Small intestine (tissue), 7 donors: ENCODE results near the gene CDKN2C. TPM values are rescaled to one million over a fixed set of nuclear protein-coding genes. Genes with fewer than 3 reads are reported as not detected.
"Not testable (repeated sequence)": the region's sequence is repeated elsewhere in the genome, so short reads cannot be mapped to it uniquely, and the experiment has no call there.

Experiments
- DNase-seq, 2 donors: peaks; one replicate each; pipeline versions ENCODE4 v3.0.0 to v3.0.0-alpha.2; 2013
- FAIRE-seq: peaks from 2 replicates; lab custom pipeline; 2012; peaks lifted over from hg19 to GRCh38; lab: Jason Lieb, UNC
- H3K27ac ChIP-seq, 3 donors: one replicate each; pipeline ENCODE4 v1.5.1; 2013; ENCODE audit warnings: low read length in 2 of 3, mild to moderate bottlenecking in 2 of 3, control low read depth in 1 of 3, inconsistent platforms in 1 of 3, low read depth in 1 of 3, moderate library complexity in 1 of 3
- H3K27me3 ChIP-seq, 3 donors: one replicate each; pipeline ENCODE4 v1.6.1; 2013; ENCODE audit warnings: low read length in 3 of 3, inconsistent platforms in 1 of 3; ENCODE audit not compliant: control insufficient read depth in 3 of 3, insufficient read depth in 3 of 3
- H3K36me3 ChIP-seq, 3 donors: one replicate each; pipeline ENCODE4 v1.6.1; 2013; ENCODE audit warnings: low read length in 3 of 3, inconsistent platforms in 1 of 3, low read depth in 1 of 3, mild to moderate bottlenecking in 1 of 3, moderate library complexity in 1 of 3; ENCODE audit not compliant: control insufficient read depth in 3 of 3, insufficient read depth in 2 of 3
- H3K4me1 ChIP-seq, 3 donors: one replicate each; pipeline ENCODE4 v1.6.1; 2013; ENCODE audit warnings: low read length in 2 of 3, inconsistent platforms in 1 of 3, low read depth in 1 of 3, mild to moderate bottlenecking in 1 of 3, moderate library complexity in 1 of 3; ENCODE audit not compliant: control insufficient read depth in 3 of 3, insufficient read depth in 2 of 3
- H3K4me3 ChIP-seq, 3 donors: one replicate each; pipeline ENCODE4 v1.5.1; 2013; ENCODE audit warnings: low read length in 3 of 3, control low read depth in 1 of 3, inconsistent platforms in 1 of 3, low read depth in 1 of 3, mild to moderate bottlenecking in 1 of 3, moderate library complexity in 1 of 3
- H3K9me3 ChIP-seq, 2 donors: one replicate each; pipeline ENCODE4 v1.6.1; 2013; ENCODE audit warnings: low read depth in 1 of 2, low read length in 1 of 2; ENCODE audit not compliant: control insufficient read depth in 2 of 2, insufficient read depth in 1 of 2
- WGBS, 3 donors: extraction: QIAGEN DNeasy Blood & Tissue Kit; methylation state at CpG; one replicate each; pipeline ENCODE4 v1.1.7; 2013; 5-methylcytosine and 5-hydroxymethylcytosine counted together
- polyA plus RNA-seq, 4 donors: library from polyadenylated mRNA; stranded (reverse) in 3 of 4; unstranded in 1 of 4; fragments of 200-250 nt in 3 of 4; fragments of 120-200 nt in 1 of 4; gene quantifications; one replicate each; pipeline versions ENCODE4 v1.2.1 to v1.2.3, GENCODE V29; 2013
- donor health status: healthy with polysubstance abuse.
- donor health status: control.
- donor health status: control.
- donor health status: Bipolar disorder and iron deficiency.
- donor health status: healthy.

Gene CDKN2C
- polyA plus RNA-seq, 4 donors: 3.9 to 18.3 (median 13.8) TPM

- Histone ChIP-seq H3K27me3 (peaks cover 0 to 4% (median 0%) of the 10 kb centered on the region in 3 donors), H3K36me3 (no peaks in the 10 kb centered on the region), H3K4me1 (no peaks in the 10 kb centered on the region), H3K9me3 (no peaks in the 10 kb centered on the region), H3K27ac (no peak overlapping the region), H3K4me3 (no peak overlapping the region)
- FAIRE-seq (peak; percentile 44), DNase-seq (no peak)
- 83 to 87% (median 86%) methylated on average over 4 of the region's 4 CpGs for WGBS, 3 donors
Observed at GRCh38 chr1:50986653-50987052, 16.6 kb downstream of the CDKN2C start.

- Histone ChIP-seq H3K4me3 (no peak overlapping the region), H3K9me3 (no peaks in the 10 kb centered on the region), H3K27me3 (peaks cover 0 to 4% (median 0%) of the 10 kb centered on the region in 3 donors), H3K27ac (no peak overlapping the region), H3K36me3 (no peaks in the 10 kb centered on the region), H3K4me1 (no peaks in the 10 kb centered on the region)
- 89 to 98% (median 95%) methylated on average over 2 of the region's 2 CpGs for WGBS, 3 donors
- no peak for DNase-seq
- FAIRE-seq: no peak
Observed at GRCh38 chr1:50989694-50990093, 19.6 kb downstream of the CDKN2C start.

- DNase-seq (no peak), FAIRE-seq (no peak)
- H3K36me3 ChIP-seq: no peaks in the 10 kb centered on the region
- 89 to 95% (median 89%) methylated on average over 3 of the region's 3 CpGs for WGBS, 3 donors
- no peaks in the 10 kb centered on the region for H3K9me3 ChIP-seq
- H3K27ac ChIP-seq: no peak overlapping the region
- H3K4me3 ChIP-seq: no peak overlapping the region
- no peaks in the 10 kb centered on the region for H3K4me1 ChIP-seq
- no peaks in the 10 kb centered on the region for H3K27me3 ChIP-seq
Observed at GRCh38 chr1:50992532-50993318, 22.7 kb downstream of the CDKN2C start.

DNA sequence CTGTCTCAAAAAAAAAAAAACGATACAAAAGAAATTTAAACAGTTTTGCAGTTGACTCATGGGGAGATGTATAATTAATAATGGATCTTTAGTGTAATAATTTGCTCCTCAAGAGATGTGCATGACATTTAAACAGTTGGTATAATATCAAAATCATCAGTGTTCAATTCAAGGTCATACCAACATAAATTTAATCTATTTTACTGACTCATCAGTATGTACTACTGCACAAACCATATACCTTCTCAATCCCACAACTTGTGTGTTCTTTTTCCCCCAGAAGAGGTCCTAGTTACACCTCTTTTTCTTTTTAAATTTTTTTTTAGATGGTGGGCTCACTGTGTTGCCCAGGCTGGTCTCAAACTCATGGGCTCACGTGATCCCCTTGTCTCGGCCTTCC, 23.6 kb downstream of the CDKN2C start:
- Histone ChIP-seq H3K27me3 (no peaks in the 10 kb centered on the region), H3K9me3 (no peaks in the 10 kb centered on the region), H3K4me3 (no peak overlapping the region), H3K27ac (no peak overlapping the region), H3K4me1 (no peaks in the 10 kb centered on the region), H3K36me3 (no peaks in the 10 kb centered on the region)
- WGBS, 3 donors: 88 to 96% (median 95%) methylated on average over 3 of the region's 3 CpGs
- DNase-seq (no peak), FAIRE-seq (no peak)

DNA sequence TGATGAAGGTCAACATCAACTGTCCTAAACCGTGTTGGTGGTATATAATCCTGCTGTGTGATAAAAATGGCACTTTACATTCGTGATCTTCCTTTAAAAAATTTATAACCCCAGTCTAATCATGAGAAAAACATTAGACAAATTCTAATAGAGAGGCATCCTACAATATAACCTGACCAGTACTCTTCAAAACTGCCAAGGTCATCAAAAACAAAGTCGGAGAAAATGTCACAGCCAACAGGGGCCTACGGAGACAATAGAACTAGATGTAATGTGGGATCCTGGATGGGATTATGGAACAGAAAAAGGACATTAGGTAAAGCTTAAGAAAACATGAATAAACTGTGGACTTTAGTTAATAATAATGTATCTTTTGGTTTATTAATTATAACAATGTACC, 25.0 kb downstream of the CDKN2C start:
- Histone ChIP-seq H3K9me3 (no peaks in the 10 kb centered on the region), H3K4me1 (no peaks in the 10 kb centered on the region), H3K27ac (no peak overlapping the region), H3K4me3 (no peak overlapping the region), H3K36me3 (no peaks in the 10 kb centered on the region), H3K27me3 (no peaks in the 10 kb centered on the region)
- FAIRE-seq (no peak), DNase-seq (no peak)
- WGBS, 3 donors: 82 to 88% (median 87%) methylated on average over 4 of the region's 4 CpGs

GRCh38 chr1:50995651-50996050, 25.6 kb downstream of the CDKN2C start:
- 60 to 81% (median 71%) methylated on average over 1 of the region's 1 CpG for WGBS, 3 donors
- H3K36me3 ChIP-seq: no peaks in the 10 kb centered on the region
- no peaks in the 10 kb centered on the region for H3K9me3 ChIP-seq
- no peaks in the 10 kb centered on the region for H3K4me1 ChIP-seq
- no peak overlapping the region for H3K27ac ChIP-seq
- FAIRE-seq: no peak
- no peaks in the 10 kb centered on the region for H3K27me3 ChIP-seq
- no peak overlapping the region for H3K4me3 ChIP-seq
- no peak for DNase-seq

DNA sequence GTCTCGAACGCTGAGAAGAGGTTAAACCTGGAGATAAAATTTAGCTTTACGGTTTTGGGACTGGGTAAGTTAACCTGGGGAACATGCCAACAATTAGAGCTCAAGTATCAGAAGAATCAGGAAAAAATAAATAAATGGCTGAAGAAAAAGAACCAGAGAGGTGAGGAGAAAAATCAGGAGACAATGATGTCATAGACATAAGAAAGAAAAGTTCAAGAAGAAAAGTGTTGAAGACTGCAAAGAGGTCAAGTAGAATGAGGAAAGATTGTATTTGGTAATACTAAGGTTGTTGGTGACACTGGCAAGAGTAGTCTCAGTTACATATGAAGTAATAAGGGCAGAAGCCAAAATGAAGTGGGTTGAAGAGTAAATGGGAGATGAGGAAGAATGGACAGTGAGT, 26.0 kb downstream of the CDKN2C start:
- Histone ChIP-seq H3K27me3 (no peaks in the 10 kb centered on the region), H3K4me1 (no peaks in the 10 kb centered on the region), H3K9me3 (no peaks in the 10 kb centered on the region), H3K4me3 (no peak overlapping the region), H3K27ac (no peak overlapping the region), H3K36me3 (no peaks in the 10 kb centered on the region)
- WGBS, 3 donors: 86 to 92% (median 88%) methylated on average over 3 of the region's 3 CpGs
- FAIRE-seq (no peak), DNase-seq (no peak)

- WGBS, 3 donors: 62 to 79% (median 78%) methylated on average over 1 of the region's 1 CpG
- H3K36me3 ChIP-seq, FAIRE-seq: not testable (repeated sequence)
Observed at GRCh38 chr1:50999375-50999774, 29.3 kb downstream of the CDKN2C start.

GRCh38 chr1:51000160-51000559, 30.1 kb downstream of the CDKN2C start:
- no peaks in the 10 kb centered on the region for H3K27me3 ChIP-seq
- H3K9me3 ChIP-seq: no peaks in the 10 kb centered on the region
- no peak overlapping the region for H3K27ac ChIP-seq
- DNase-seq: no peak
- H3K36me3 ChIP-seq: no peaks in the 10 kb centered on the region
- H3K4me1 ChIP-seq: no peaks in the 10 kb centered on the region
- FAIRE-seq: no peak
- H3K4me3 ChIP-seq: no peak overlapping the region
- WGBS, 3 donors: 89 to 100% (median 95%) methylated on average over 1 of the region's 1 CpG

More at GRCh38 chr1:50999375-50999774, 29.3 kb downstream of the CDKN2C start:
- not testable (repeated sequence) for DNase-seq, H3K27ac ChIP-seq, H3K4me3 ChIP-seq, H3K4me1 ChIP-seq, H3K9me3 ChIP-seq, H3K27me3 ChIP-seq
